OCI-LY3 (cell line): ENCODE results near the gene SPATA2L.
A peak's percentile ranks its signal among the peaks of the same experiment; 100 is the strongest.

Source experiments
- H2AFZ ChIP-seq: fragments of 200-600, 300-600 bp; shearing (Covaris generic); 2 replicates; pipeline ENCODE4 v1.6.0; 2014; ENCODE audit warnings: antibody characterized with exemption, low read depth, low read length
- H3K27ac ChIP-seq: fragments of 200-600, 300-600 bp; sonication (generic); 2 replicates; pipeline ENCODE4 v1.5.1; 2014; ENCODE audit warnings: mild to moderate bottlenecking, low read length, moderate library complexity, mixed read lengths
- H3K27me3 ChIP-seq: fragments of 200-600, 300-600 bp; sonication (generic); 2 replicates; pipeline ENCODE4 v1.6.1; 2014; ENCODE audit warnings: low read depth, low read length, mixed read lengths
- H3K36me3 ChIP-seq: fragments of 200-600, 300-600 bp; sonication (generic); replicated peaks from 2 replicates; pipeline ENCODE3; 2014; ENCODE audit warnings: low read depth, low read length, mixed read lengths
- H3K4me1 ChIP-seq: fragments of 300-600, 200-600 bp; sonication (generic); 2 replicates; pipeline ENCODE4 v1.6.1; 2014; ENCODE audit warnings: low read length, mixed read lengths
- H3K4me2 ChIP-seq: fragments of 200-600, 300-600 bp; sonication (generic); 2 replicates; pipeline ENCODE4 v1.6.1; 2014; ENCODE audit warnings: low read length, mixed read lengths
- H3K4me3 ChIP-seq: fragments of 300-600, 200-600 bp; sonication (generic); 2 replicates; pipeline ENCODE4 v1.5.1; 2014; ENCODE audit warnings: antibody characterized with exemption, mild to moderate bottlenecking, low read length, moderate library complexity
- H3K79me2 ChIP-seq: fragments of 300-600, 200-600 bp; shearing (Covaris generic); 2 replicates; pipeline ENCODE4 v1.6.1; 2014; ENCODE audit warnings: mild to moderate bottlenecking, low read length, mixed read lengths
- H3K9ac ChIP-seq: fragments of 300-600, 200-600 bp; shearing (Covaris generic); 2 replicates; pipeline ENCODE4 v1.6.0; 2014; ENCODE audit warnings: mild to moderate bottlenecking, low read length, moderate library complexity
- H3K9me3 ChIP-seq: fragments of 200-600, 300-600 bp; shearing (Covaris generic); 2 replicates; pipeline ENCODE4 v1.6.1; 2014; ENCODE audit warnings: low read length, mixed read lengths; ENCODE audit not compliant: insufficient read depth
- H4K20me1 ChIP-seq: fragments of 200-600, 300-600 bp; sonication (generic); 2 replicates; pipeline ENCODE4 v1.6.1; 2016; ENCODE audit warnings: low read length, mixed read lengths; ENCODE audit not compliant: insufficient read depth
- CTCF ChIP-seq: fragments of 200-600, 300-600 bp; sonication (generic); IDR thresholded peaks from 2 replicates; pipeline ENCODE4 v1.5.1; 2014; ENCODE audit warnings: antibody characterized with exemption, low read length, low read depth
- EZH2phosphoT487 ChIP-seq: fragments of 200-600 bp; shearing (Covaris generic); IDR thresholded peaks from 2 replicates; pipeline ENCODE4 v1.6.1; 2018; ENCODE audit warnings: antibody characterized with exemption, mixed run types, low read depth

The SPATA2L gene

GRCh38 chr16:89721546-89722391 lies 20.3 kb upstream of the SPATA2L start:
- H3K27ac ChIP-seq = peak overlapping the region; percentile 70
- no peak overlapping the region for H2AFZ ChIP-seq
- peaks cover 16% of the 10 kb centered on the region for H3K36me3 ChIP-seq

GRCh38 chr16:89720813-89721545 lies 19.5 kb upstream of the SPATA2L start, which contains the start of the genes VPS9D1 and ZNF276:
TSS of gene VPS9D1 (minus strand) at chr16:89720898. CDS start at chr16:89720861, 37 bp downstream.
TSS of gene ZNF276 (plus strand) at chr16:89721537. CDS start at chr16:89721641, 104 bp downstream.
- Histone ChIP-seq H3K27ac (peak within 1 kb of the TSS; percentile 70), H3K79me2 (peaks cover 6% of the 10 kb centered on the region; the same call in 1 of the 2 replicates)
- TF ChIP-seq EZH2phosphoT487 = no peak
- no peak for TF ChIP-seq CTCF

More at GRCh38 chr16:89721546-89722391, 20.3 kb upstream of the SPATA2L start:
- Histone ChIP-seq H3K4me1 (peaks cover 13% of the 10 kb centered on the region), H4K20me1 (peaks cover 21% of the 10 kb centered on the region), H3K4me2 (peak overlapping the region; percentile 89), H3K27me3 (no peaks in the 10 kb centered on the region), H3K9ac (peak overlapping the region; percentile 84), H3K79me2 (peaks cover 6% of the 10 kb centered on the region; the same call in 1 of the 2 replicates), H3K9me3 (no peaks in the 10 kb centered on the region), H3K4me3 (peak overlapping the region; percentile 88)
- TF ChIP-seq CTCF (no peak), EZH2phosphoT487 (no peak)

GRCh38 chr16:89720551-89720812 lies 19.0 kb upstream of the SPATA2L start:
- Histone ChIP-seq H4K20me1 (peaks cover 24% of the 10 kb centered on the region), H3K36me3 (peaks cover 19% of the 10 kb centered on the region), H3K9me3 (no peaks in the 10 kb centered on the region), H3K79me2 (peaks cover 6% of the 10 kb centered on the region; the same call in 1 of the 2 replicates), H3K27ac (no peak overlapping the region), H3K4me3 (peak overlapping the region; percentile 88), H3K4me1 (peaks cover 13% of the 10 kb centered on the region), H3K27me3 (no peaks in the 10 kb centered on the region), H3K9ac (peak overlapping the region; percentile 84), H2AFZ (peak overlapping the region; percentile 50; the same call in 1 of the 2 replicates), H3K4me2 (peak overlapping the region; percentile 85)
- TF ChIP-seq EZH2phosphoT487 (no peak), CTCF (no peak)

More at GRCh38 chr16:89720813-89721545, 19.5 kb upstream of the SPATA2L start, which contains the start of the genes VPS9D1 and ZNF276:
- Histone ChIP-seq H2AFZ (peak within 1 kb of the TSS; percentile 50; the same call in 1 of the 2 replicates), H4K20me1 (peaks cover 24% of the 10 kb centered on the region), H3K4me1 (peaks cover 13% of the 10 kb centered on the region), H3K36me3 (peaks cover 19% of the 10 kb centered on the region), H3K4me2 (peak within 1 kb of the TSS; percentile 89), H3K4me3 (peak within 1 kb of the TSS; percentile 88), H3K9ac (peak within 1 kb of the TSS; percentile 84), H3K9me3 (no peaks in the 10 kb centered on the region), H3K27me3 (no peaks in the 10 kb centered on the region)
